Smooth muscle cell (in vitro differentiated cells): ENCODE data around the gene COTL1. TPM values are rescaled to one million over a fixed set of nuclear protein-coding genes. Genes with fewer than 3 reads are reported as not detected.

Experiments used
- DNase-seq: peaks from one replicate; lab custom pipeline; 2025; ENCODE audit not compliant: unreplicated experiment; lab: John Stamatoyannopoulos, UW
- H2AFZ ChIP-seq: fragments of 200-600 bp; sonication (generic); 2 replicates; pipeline ENCODE4 v1.6.0; 2016; ENCODE audit warnings: antibody characterized with exemption, low read depth, mild to moderate bottlenecking
- H3F3A ChIP-seq: fragments of 200-600 bp; sonication (generic); 2 replicates; pipeline ENCODE4 v1.6.0; 2017; ENCODE audit warnings: antibody characterized with exemption, low read depth
- H3K27ac ChIP-seq: fragments of 200-600 bp; sonication (generic); 2 replicates; pipeline ENCODE4 v1.5.1; 2016; ENCODE audit warnings: low read depth, mild to moderate bottlenecking
- H3K27me3 ChIP-seq: fragments of 200-600 bp; sonication (generic); 2 replicates; pipeline ENCODE4 v1.6.1; 2016; ENCODE audit warnings: low read depth, mild to moderate bottlenecking
- H3K36me3 ChIP-seq: fragments of 200-600 bp; sonication (generic); 2 replicates; pipeline ENCODE4 v1.5.1; 2016; ENCODE audit warnings: low read depth
- H3K4me1 ChIP-seq: fragments of 200-600 bp; sonication (generic); 2 replicates; pipeline ENCODE4 v1.5.1; 2016; ENCODE audit warnings: low read depth
- H3K4me2 ChIP-seq: fragments of 200-600 bp; sonication (generic); 2 replicates; pipeline ENCODE4 v1.6.0; 2016; ENCODE audit warnings: mild to moderate bottlenecking
- H3K4me3 ChIP-seq: fragments of 200-600 bp; sonication (generic); 2 replicates; pipeline ENCODE4 v1.5.1; 2016; ENCODE audit warnings: mild to moderate bottlenecking
- H3K79me2 ChIP-seq: fragments of 200-600 bp; sonication (generic); 2 replicates; pipeline ENCODE4 v1.6.0; 2016; ENCODE audit warnings: low read depth, mild to moderate bottlenecking
- H3K9ac ChIP-seq: fragments of 200-600 bp; sonication (generic); 2 replicates; pipeline ENCODE4 v1.6.0; 2016; ENCODE audit warnings: low read depth
- H3K9me3 ChIP-seq: fragments of 200-600 bp; sonication (generic); replicated peaks from 2 replicates; pipeline ENCODE4 v1.5.1; 2016; ENCODE audit warnings: low read depth
- H4K20me1 ChIP-seq: fragments of 200-600 bp; sonication (generic); 2 replicates; pipeline ENCODE4 v1.6.0; 2016; ENCODE audit warnings: low read depth
- WGBS: methylation state at CpG from one replicate; pipeline ENCODE4 v1.1.7; 2016; ENCODE audit warnings: low lambda C conversion rate; 5-methylcytosine and 5-hydroxymethylcytosine counted together
- polyA plus RNA-seq: library from polyadenylated mRNA; unstranded; fragments of >200 nt; fragmentation: Nextera tagmentation; extraction: Ambion mirVana; gene quantifications from 2 replicates; pipeline ENCODE4 v1.2.1, GENCODE V29; 2016
- total RNA-seq: library from RNA; depleted of rRNA; stranded (reverse); fragments of >200 nt; gene quantifications from 2 replicates; pipeline ENCODE4 v1.2.3, GENCODE V29; 2014
- TF ChIP-seq, protein P1 (sequence below): fragments of 200-600 bp; sonication (generic); IDR thresholded peaks from 2 replicates; pipeline ENCODE4 v1.5.1; 2017; ENCODE audit warnings: borderline replicate concordance, mild to moderate bottlenecking, antibody characterized with exemption; ENCODE audit not compliant: insufficient read depth, poor library complexity, severe bottlenecking

Gene COTL1
- total and polyA plus RNA-seq, 2 experiments from 2014 or later = 81.2 to 233 TPM

DNA sequence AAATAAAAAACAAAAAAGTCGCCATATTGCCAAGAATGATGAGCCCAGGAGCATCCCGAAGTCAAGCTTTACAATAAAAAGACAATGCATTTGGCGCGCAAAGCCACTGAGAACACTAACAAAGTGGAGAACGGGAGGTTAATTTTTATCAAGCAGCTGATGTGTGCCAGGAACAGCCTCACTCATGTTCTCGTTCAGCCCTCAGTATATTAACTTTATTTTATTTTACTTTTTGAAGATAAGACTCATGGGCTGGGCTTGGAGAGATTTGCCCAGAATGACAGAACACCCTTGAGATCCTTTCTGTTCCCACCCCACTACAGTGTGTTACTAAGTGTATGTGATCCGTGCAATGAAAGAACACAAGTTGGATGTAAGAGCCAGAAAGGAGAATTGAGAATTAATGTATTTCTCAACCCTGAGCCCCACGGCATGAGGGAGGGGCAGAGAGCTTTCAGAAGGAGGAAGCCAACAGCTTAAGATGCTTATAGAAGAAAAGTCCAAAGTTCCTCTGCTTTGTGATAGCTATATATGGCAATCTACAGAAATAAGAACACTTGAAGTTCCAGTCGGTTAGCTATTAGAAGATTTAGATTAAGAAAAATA is 48.4 kb downstream of the COTL1 start:
- 61% methylated on average over 9 of the region's 9 CpGs for WGBS

GRCh38 chr16:84568066-84568465 is 49.8 kb downstream of the COTL1 start:
- Histone ChIP-seq H3K27me3 (no peaks in the 10 kb centered on the region), H3K36me3 (no peaks in the 10 kb centered on the region), H3K9ac (no peak overlapping the region), H3K4me3 (no peak overlapping the region), H2AFZ (no peak overlapping the region), H3K27ac (no peak overlapping the region), H3K4me2 (no peak overlapping the region), H3F3A (no peaks in the 10 kb centered on the region), H4K20me1 (no peaks in the 10 kb centered on the region), H3K4me1 (no peaks in the 10 kb centered on the region), H3K9me3 (no peaks in the 10 kb centered on the region), H3K79me2 (peaks cover 17% of the 10 kb centered on the region)
- TF ChIP-seq, protein P1, sequence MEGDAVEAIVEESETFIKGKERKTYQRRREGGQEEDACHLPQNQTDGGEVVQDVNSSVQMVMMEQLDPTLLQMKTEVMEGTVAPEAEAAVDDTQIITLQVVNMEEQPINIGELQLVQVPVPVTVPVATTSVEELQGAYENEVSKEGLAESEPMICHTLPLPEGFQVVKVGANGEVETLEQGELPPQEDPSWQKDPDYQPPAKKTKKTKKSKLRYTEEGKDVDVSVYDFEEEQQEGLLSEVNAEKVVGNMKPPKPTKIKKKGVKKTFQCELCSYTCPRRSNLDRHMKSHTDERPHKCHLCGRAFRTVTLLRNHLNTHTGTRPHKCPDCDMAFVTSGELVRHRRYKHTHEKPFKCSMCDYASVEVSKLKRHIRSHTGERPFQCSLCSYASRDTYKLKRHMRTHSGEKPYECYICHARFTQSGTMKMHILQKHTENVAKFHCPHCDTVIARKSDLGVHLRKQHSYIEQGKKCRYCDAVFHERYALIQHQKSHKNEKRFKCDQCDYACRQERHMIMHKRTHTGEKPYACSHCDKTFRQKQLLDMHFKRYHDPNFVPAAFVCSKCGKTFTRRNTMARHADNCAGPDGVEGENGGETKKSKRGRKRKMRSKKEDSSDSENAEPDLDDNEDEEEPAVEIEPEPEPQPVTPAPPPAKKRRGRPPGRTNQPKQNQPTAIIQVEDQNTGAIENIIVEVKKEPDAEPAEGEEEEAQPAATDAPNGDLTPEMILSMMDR = no peak
- no peak for DNase-seq
- WGBS = 93% methylated on average over 9 of the region's 9 CpGs

More for the DNA sequence above, 48.4 kb downstream of the COTL1 start:
- no peaks in the 10 kb centered on the region for H3K36me3 ChIP-seq
- DNase-seq = no peak
- no peaks in the 10 kb centered on the region for H3K4me1 ChIP-seq
- H3F3A ChIP-seq = no peaks in the 10 kb centered on the region
- H3K79me2 ChIP-seq = peaks cover 23% of the 10 kb centered on the region
- H2AFZ ChIP-seq = no peak overlapping the region
- peaks cover 3% of the 10 kb centered on the region for H4K20me1 ChIP-seq
- no peak overlapping the region for H3K9ac ChIP-seq
- H3K4me3 ChIP-seq = no peak overlapping the region
- H3K27ac ChIP-seq = no peak overlapping the region
- no peak overlapping the region for H3K4me2 ChIP-seq
- H3K27me3 ChIP-seq = no peaks in the 10 kb centered on the region
- TF ChIP-seq, protein P1 = no peak
- H3K9me3 ChIP-seq = no peaks in the 10 kb centered on the region

DNA sequence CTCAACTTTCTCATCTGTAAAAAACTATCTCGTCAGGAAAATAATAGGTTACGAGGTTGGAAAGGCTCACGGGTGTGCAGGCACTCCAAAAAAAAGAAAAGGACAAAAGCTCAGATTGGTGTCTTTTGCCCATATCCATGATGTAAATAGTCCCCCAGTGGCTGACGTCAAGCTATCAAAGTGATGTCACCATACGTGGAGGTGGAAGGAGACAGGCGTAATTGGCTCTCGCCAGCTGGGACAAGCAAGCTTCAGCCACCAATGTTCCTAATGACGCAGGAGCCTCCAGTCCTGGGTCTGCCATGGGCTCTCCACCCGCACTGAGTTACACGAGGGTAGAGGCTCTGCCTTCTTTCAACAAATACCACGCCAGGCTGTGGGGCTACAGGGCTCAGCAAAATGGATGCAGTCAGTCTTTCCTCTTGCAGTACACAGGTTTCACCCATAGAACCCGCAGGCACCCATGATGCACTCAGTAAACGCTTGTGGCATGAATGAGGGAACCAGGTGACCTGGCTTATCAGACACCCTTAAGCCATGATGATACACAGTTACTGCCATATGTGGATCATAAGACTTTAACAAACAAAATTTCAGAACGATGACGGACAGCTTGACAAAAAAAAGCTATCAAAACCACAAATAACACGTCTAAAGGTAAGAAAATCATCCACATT is 50.5 kb downstream of the COTL1 start:
- Histone ChIP-seq H3K36me3 (no peaks in the 10 kb centered on the region), H3K9me3 (no peaks in the 10 kb centered on the region), H3K4me1 (no peaks in the 10 kb centered on the region), H3K27me3 (no peaks in the 10 kb centered on the region), H3K4me3 (no peak overlapping the region), H3K27ac (no peak overlapping the region), H3K79me2 (peaks cover 14% of the 10 kb centered on the region), H3K4me2 (no peak overlapping the region), H3F3A (no peaks in the 10 kb centered on the region), H2AFZ (no peak overlapping the region), H3K9ac (no peak overlapping the region), H4K20me1 (no peaks in the 10 kb centered on the region)
- DNase-seq = no peak
- TF ChIP-seq, protein P1 = no peak
- 91% methylated on average over 16 of the region's 16 CpGs for WGBS
